Loucy (cell line): ENCODE measurements around the gene ING5.

Source experiments
- H2AFZ ChIP-seq: fragments of 200-600 bp; sonication (generic); 2 replicates; pipeline ENCODE4 v1.6.0; 2016; ENCODE audit warnings: antibody characterized with exemption, mild to moderate bottlenecking, low read length, moderate library complexity
- H3F3A ChIP-seq: fragments of 200-600 bp; 2 replicates; pipeline ENCODE4 v1.6.0; 2016; ENCODE audit warnings: antibody characterized with exemption, low read depth, mild to moderate bottlenecking
- H3K27me3 ChIP-seq: fragments of 200-600 bp; sonication (generic); 2 replicates; pipeline ENCODE4 v1.6.1; 2014; ENCODE audit warnings: low read length, mild to moderate bottlenecking; ENCODE audit not compliant: insufficient read depth, poor library complexity, severe bottlenecking
- H3K36me3 ChIP-seq: fragments of 200-600 bp; sonication (generic); 2 replicates; pipeline ENCODE4 v1.6.1; 2016; ENCODE audit warnings: low read length; ENCODE audit not compliant: insufficient read depth
- H3K4me1 ChIP-seq: fragments of 200-600 bp; sonication (generic); 2 replicates; pipeline ENCODE4 v1.5.1; 2014; ENCODE audit warnings: low read length, mild to moderate bottlenecking; ENCODE audit not compliant: insufficient read depth, poor library complexity, severe bottlenecking
- H3K4me2 ChIP-seq: fragments of 200-600 bp; sonication (generic); 2 replicates; pipeline ENCODE4 v1.6.0; 2014; ENCODE audit warnings: antibody characterized with exemption, low read length, low read depth, mild to moderate bottlenecking; ENCODE audit not compliant: poor library complexity, severe bottlenecking
- H3K4me3 ChIP-seq: fragments of 200-600 bp; sonication (generic); 2 replicates; pipeline ENCODE4 v1.5.1; 2014; ENCODE audit warnings: low read length, mild to moderate bottlenecking, mixed read lengths; ENCODE audit not compliant: poor library complexity, severe bottlenecking
- H3K79me2 ChIP-seq: fragments of 200-600 bp; sonication (generic); 2 replicates; pipeline ENCODE4 v1.6.1; 2014; ENCODE audit warnings: low read length; ENCODE audit not compliant: insufficient read depth
- H3K9ac ChIP-seq: fragments of 200-600 bp; sonication (generic); 2 replicates; pipeline ENCODE4 v1.6.0; 2014; ENCODE audit warnings: mild to moderate bottlenecking, low read depth, low read length, moderate library complexity; ENCODE audit not compliant: poor library complexity, severe bottlenecking
- H3K9me2 ChIP-seq: fragments of 200-600 bp; sonication (generic); replicated peaks from 2 replicates; pipeline ENCODE4 v1.6.1; 2016; ENCODE audit warnings: low read depth, low read length, mixed read lengths
- H3K9me3 ChIP-seq: fragments of 200-600 bp; sonication (generic); 2 replicates; pipeline ENCODE4 v1.6.1; 2014; ENCODE audit warnings: mild to moderate bottlenecking, antibody characterized with exemption, low read length, low read depth; ENCODE audit not compliant: insufficient read depth
- H4K20me1 ChIP-seq: fragments of 200-600 bp; sonication (generic); 2 replicates; pipeline ENCODE4 v1.6.0; 2014; ENCODE audit warnings: antibody characterized with exemption, low read length, mild to moderate bottlenecking; ENCODE audit not compliant: insufficient read depth, poor library complexity, severe bottlenecking
- EZH2phosphoT487 ChIP-seq: fragments of 200-600 bp; IDR thresholded peaks from 2 replicates; pipeline ENCODE4 v1.6.1; 2018; ENCODE audit warnings: antibody characterized with exemption, mild to moderate bottlenecking, moderate library complexity, borderline replicate concordance
- TF ChIP-seq, protein P1 (sequence below): fragments of 200-600 bp; sonication (generic); conservative IDR thresholded peaks from 2 replicates; pipeline ENCODE4 v1.5.1; 2014; ENCODE audit warnings: mild to moderate bottlenecking, antibody characterized with exemption, low read length

Gene ING5

DNA sequence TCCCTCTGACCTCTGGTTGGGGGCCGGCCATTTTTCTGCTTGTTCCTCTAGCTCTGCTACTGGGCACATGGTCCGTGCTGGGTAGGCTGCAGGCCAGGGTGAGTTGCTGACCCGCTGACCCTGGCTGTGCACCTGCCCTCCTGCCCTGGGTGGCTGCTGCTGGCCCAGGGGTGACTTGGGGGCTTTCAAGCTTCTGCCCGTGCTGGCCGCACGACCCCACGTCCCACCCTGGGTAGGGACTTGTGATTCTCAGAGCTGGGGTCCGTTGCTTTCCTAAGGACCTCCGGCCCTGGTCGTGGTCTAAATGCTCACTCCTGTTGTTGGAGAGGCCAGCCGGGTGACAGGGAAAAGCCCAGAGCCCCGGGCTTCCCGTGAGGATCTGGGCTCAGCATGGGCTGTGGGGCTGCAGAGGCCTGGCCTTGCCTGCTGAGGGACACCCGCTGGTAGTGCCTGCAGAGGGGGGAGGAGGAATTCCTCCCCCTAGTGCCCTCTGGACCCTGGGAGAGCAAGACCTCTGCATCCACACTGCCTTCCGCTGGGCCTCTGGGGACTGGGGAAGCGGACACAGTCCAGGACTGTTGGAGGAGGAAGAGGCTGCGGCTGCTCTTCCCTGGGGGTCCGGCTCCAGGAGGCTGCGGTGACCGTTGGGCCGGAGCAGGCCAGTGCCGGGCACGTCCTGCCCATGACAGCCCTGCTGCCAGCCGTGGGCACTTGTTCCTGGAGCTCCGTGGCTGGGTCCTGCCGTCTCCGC is 68.5 kb downstream of the ING5 start:
- no peaks in the 10 kb centered on the region for H3K79me2 ChIP-seq

DNA sequence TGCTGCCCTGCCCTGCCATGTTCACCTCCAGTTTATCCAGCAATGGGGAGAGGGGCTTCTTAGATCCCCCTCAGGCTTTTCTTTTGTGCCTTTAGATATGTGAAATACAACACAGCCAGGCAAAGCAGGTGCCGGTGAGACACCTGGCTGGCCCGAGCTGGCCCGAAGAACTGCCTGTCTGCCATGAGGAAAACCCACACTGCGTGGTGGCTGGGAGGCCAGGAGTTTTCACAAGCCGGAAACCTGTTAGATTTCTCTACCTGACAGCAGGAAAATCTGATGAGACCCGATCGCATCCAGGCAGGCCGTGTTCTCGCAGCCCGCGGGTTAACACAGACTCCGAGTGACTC is 69.1 kb downstream of the ING5 start:
- H3K9ac ChIP-seq, result no peak overlapping the region

More for the DNA sequence above, 68.5 kb downstream of the ING5 start:
- Histone ChIP-seq H3K27me3 (no peaks in the 10 kb centered on the region), H3K9me2 (no peaks in the 10 kb centered on the region), H3K4me1 (peaks cover 7% of the 10 kb centered on the region), H3K4me2 (no peak overlapping the region), H2AFZ (no peak overlapping the region), H3K9me3 (no peaks in the 10 kb centered on the region), H3F3A (no peaks in the 10 kb centered on the region), H3K9ac (no peak overlapping the region), H4K20me1 (no peaks in the 10 kb centered on the region), H3K36me3 (no peaks in the 10 kb centered on the region), H3K4me3 (no peak overlapping the region)
- TF ChIP-seq, protein P1, sequence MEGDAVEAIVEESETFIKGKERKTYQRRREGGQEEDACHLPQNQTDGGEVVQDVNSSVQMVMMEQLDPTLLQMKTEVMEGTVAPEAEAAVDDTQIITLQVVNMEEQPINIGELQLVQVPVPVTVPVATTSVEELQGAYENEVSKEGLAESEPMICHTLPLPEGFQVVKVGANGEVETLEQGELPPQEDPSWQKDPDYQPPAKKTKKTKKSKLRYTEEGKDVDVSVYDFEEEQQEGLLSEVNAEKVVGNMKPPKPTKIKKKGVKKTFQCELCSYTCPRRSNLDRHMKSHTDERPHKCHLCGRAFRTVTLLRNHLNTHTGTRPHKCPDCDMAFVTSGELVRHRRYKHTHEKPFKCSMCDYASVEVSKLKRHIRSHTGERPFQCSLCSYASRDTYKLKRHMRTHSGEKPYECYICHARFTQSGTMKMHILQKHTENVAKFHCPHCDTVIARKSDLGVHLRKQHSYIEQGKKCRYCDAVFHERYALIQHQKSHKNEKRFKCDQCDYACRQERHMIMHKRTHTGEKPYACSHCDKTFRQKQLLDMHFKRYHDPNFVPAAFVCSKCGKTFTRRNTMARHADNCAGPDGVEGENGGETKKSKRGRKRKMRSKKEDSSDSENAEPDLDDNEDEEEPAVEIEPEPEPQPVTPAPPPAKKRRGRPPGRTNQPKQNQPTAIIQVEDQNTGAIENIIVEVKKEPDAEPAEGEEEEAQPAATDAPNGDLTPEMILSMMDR, result no peak
- TF ChIP-seq EZH2phosphoT487, result no peak

DNA sequence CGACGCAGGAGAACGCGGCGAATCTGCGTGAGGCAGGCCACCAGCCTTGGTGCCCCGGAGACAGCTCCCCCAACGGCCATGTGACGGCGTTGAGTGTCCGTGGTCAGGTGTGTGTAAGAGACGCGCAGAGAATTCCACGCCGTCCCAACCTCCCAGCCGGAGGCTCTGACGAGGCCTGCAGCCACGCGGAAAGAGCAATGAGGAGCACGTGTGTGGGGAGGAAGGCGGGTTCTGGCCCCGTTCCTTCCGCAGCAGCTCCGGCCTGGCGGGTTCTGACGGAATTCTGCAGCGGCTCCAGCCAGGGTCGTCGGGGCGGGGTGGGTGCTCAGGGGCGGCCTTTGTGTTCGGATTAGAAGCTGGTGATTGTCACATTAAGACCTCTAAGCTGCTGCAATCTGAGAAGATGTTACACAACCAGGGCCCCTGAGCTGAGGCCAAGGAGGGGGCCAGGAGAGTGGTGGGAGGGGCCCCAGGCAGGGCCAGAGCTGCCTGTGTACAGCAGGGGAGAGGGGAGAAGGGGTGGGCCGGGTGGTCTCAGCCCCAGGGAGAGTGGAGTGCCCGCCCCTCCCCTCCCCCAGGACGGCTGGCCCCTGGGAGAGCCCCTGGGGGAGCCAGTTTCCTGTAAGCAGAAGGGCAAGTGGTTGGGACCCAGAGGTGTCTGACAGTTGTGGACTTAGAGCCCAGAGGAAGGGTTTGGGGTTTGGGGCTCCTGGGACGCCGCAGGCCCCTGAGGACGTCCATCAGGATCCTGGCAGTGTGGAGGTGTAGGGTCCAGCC is 69.6 kb downstream of the ING5 start:
- Histone ChIP-seq H3K4me1 (peaks cover 7% of the 10 kb centered on the region), H3F3A (no peaks in the 10 kb centered on the region), H3K36me3 (no peaks in the 10 kb centered on the region), H4K20me1 (no peaks in the 10 kb centered on the region), H3K9ac (no peak overlapping the region), H2AFZ (no peak overlapping the region), H3K4me2 (no peak overlapping the region), H3K27me3 (no peaks in the 10 kb centered on the region), H3K9me2 (no peaks in the 10 kb centered on the region), H3K79me2 (no peaks in the 10 kb centered on the region), H3K9me3 (no peaks in the 10 kb centered on the region), H3K4me3 (no peak overlapping the region)
- TF ChIP-seq EZH2phosphoT487, result no peak
- TF ChIP-seq, protein P1, result no peak

More for the DNA sequence above, 69.1 kb downstream of the ING5 start:
- Histone ChIP-seq H3K4me2 (no peak overlapping the region), H2AFZ (no peak overlapping the region), H3K4me1 (peaks cover 7% of the 10 kb centered on the region), H3K9me2 (no peaks in the 10 kb centered on the region), H3K9me3 (no peaks in the 10 kb centered on the region), H3F3A (no peaks in the 10 kb centered on the region), H3K27me3 (no peaks in the 10 kb centered on the region), H3K79me2 (no peaks in the 10 kb centered on the region), H4K20me1 (no peaks in the 10 kb centered on the region), H3K36me3 (no peaks in the 10 kb centered on the region), H3K4me3 (no peak overlapping the region)
- TF ChIP-seq, protein P1, result no peak
- TF ChIP-seq EZH2phosphoT487, result no peak
